ENCODE results near the gene SLC25A38.
A peak's percentile ranks its signal among the peaks of the same experiment; 100 is the strongest.

Gene SLC25A38

DNA sequence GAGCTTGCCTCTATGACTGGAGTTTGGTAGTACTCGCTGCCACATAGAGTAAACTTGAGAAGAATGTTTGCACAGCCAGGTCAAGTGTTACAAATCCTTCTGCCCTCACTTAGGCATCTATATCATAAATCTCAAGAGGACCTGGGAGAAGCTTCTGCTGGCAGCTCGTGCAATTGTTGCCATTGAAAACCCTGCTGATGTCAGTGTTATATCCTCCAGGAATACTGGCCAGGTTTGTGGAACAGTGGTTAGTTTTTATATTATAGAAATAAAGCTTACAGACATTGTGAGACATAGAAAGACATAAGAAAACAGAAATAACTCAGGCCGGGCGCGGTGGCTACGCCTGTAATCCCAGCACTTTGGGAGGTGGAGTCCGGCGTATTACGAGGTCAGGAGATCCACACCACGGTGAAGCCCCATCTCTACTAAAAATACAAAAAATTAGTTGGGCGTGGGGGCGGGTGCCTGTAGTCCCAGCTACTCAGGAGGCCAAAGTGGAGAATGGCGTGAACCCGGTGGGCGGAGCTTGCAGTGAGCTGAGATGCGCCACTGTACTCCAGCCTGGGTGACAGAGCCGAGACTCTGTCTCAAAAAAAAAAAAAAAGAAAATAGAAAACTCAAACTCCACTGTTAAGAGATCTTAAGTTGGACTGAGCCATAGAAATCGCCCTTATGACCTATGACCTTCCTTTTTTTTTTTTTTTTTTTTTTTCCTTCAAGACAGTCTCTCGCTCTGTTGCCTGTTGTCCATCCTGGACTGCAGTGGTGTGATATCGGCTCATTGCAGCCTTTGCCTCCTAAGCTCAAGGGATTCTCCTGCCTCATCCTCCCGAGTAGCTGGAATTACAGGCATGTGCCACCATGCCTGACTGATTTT, 25.6 kb downstream of the SLC25A38 start:
- TF ChIP-seq POLR2AphosphoS5 (IDR thresholded peaks at IDR 0.05; ENCODE audit: low read depth) (no peak), CTCF (IDR thresholded peaks at IDR 0.05; ENCODE audit: insufficient read depth, low read length) (no peak), GABPA (IDR thresholded peaks at IDR 0.05; ENCODE audit: low read depth) (no peak), REST (IDR thresholded peaks at IDR 0.05; ENCODE audit: insufficient replicate concordance, low read depth) (no peak)
- Histone ChIP-seq H3K27ac (replicated peaks) (peak overlapping the region; percentile 94), H3K27me3 (ENCODE audit: insufficient read depth, poor library complexity, severe bottlenecking) (no peaks in the 10 kb centered on the region), H3K4me3 (replicated peaks; ENCODE audit: insufficient read depth, low read length) (peak overlapping the region; percentile 75)
- peak; percentile 18 to 45 for DNase-seq (ENCODE audit: low read depth in 1 of 2, low spot score in 1 of 2)

GRCh38 chr3:39409514-39410136, 26.5 kb downstream of the SLC25A38 start:
- no peaks in the 10 kb centered on the region for H3K27me3 ChIP-seq (ENCODE audit: insufficient read depth, poor library complexity, severe bottlenecking)
- peak overlapping the region; percentile 26 for H3K27ac ChIP-seq (replicated peaks)
- H3K4me3 ChIP-seq (replicated peaks; ENCODE audit: insufficient read depth, low read length), result no peak overlapping the region
- DNase-seq (ENCODE audit: low read depth in 1 of 2, low spot score in 1 of 2), result peak in 1 of 2 experiments; percentile 24
- TF ChIP-seq SPI1 (IDR thresholded peaks at IDR 0.05; ENCODE audit: borderline replicate concordance, low read depth) (no peak), POLR2AphosphoS5 (IDR thresholded peaks at IDR 0.05; ENCODE audit: low read depth) (peak; percentile 66), REST (IDR thresholded peaks at IDR 0.05; ENCODE audit: insufficient replicate concordance, low read depth) (no peak)

DNA sequence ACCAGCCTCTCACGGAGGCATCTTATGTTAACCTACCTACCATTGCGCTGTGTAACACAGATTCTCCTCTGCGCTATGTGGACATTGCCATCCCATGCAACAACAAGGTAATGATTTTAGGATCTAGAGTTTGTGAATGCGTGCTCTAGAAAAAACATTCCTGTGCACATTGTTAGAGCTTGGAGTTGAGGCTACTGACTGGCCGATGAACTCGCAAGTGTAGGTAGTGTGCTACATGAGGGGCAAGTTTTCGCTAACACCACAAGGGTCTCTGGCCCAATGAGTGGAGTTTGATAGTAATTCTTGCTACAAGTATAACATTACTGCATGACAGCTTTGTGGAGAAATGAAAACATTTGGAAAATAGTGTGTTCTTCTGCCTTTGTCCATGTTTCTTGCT, 27.7 kb downstream of the SLC25A38 start:
- no peak overlapping the region for H3K4me3 ChIP-seq (replicated peaks; ENCODE audit: insufficient read depth, low read length)
- H3K27ac ChIP-seq (replicated peaks), result no peak overlapping the region
- no peak for TF ChIP-seq SPI1 (IDR thresholded peaks at IDR 0.05; ENCODE audit: borderline replicate concordance, low read depth)
- no peak; the same call in 1 of the 2 replicates for TF ChIP-seq POLR2AphosphoS5 (IDR thresholded peaks at IDR 0.05; ENCODE audit: low read depth)
- TF ChIP-seq CTCF (IDR thresholded peaks at IDR 0.05; ENCODE audit: insufficient read depth, low read length), result no peak
- no peak for TF ChIP-seq REST (IDR thresholded peaks at IDR 0.05; ENCODE audit: insufficient replicate concordance, low read depth)
- no peak for TF ChIP-seq GABPA (IDR thresholded peaks at IDR 0.05; ENCODE audit: low read depth)
- no peaks in the 10 kb centered on the region for H3K27me3 ChIP-seq (ENCODE audit: insufficient read depth, poor library complexity, severe bottlenecking)
- peak in 1 of 2 experiments; percentile 35 for DNase-seq (ENCODE audit: low read depth in 1 of 2, low spot score in 1 of 2)

Data from HL-60 (cell line).